K562 (cell line): ENCODE results near the gene GMNN. TPM values are rescaled to one million over a fixed set of nuclear protein-coding genes. Genes with fewer than 3 reads are reported as not detected.

Source experiments
- C11orf30 ChIP-seq: fragments of 450-650 bp; IDR thresholded peaks from 2 replicates; pipeline ENCODE4 v1.6.1; 2016; ENCODE audit warnings: low read depth, mild to moderate bottlenecking
- DPF2 ChIP-seq: fragments of 450-650 bp; IDR thresholded peaks from 2 replicates; pipeline ENCODE4 v1.6.1; 2016
- JUND ChIP-seq, 2 experiments: IDR thresholded peaks; 2 replicates in 1 of 2; 3 replicates in 1 of 2; pipeline ENCODE4 v1.6.1; 2011; ENCODE audit warnings: borderline replicate concordance in 2 of 2, low read depth in 2 of 2, low read length in 2 of 2, improper control_type of control experiment in 1 of 2, missing biosample characterization in 1 of 2, missing genetic modification characterization in 1 of 2, missing genetic modification reagents in 1 of 2
- MAZ ChIP-seq, 2 experiments: fragments of 450-650 bp in 1 of 2; sonication (generic) in 1 of 2; formaldehyde crosslinking; IDR thresholded peaks in 1 of 2; conservative IDR thresholded peaks in 1 of 2; 2 replicates each; pipeline versions ENCODE4 v1.4.0 to v1.5.0; 2020; ENCODE audit warnings: mild to moderate bottlenecking in 1 of 2, missing genetic modification reagents in 1 of 2
- MYC ChIP-seq, 2 experiments: fragments of 250-450 bp in 1 of 2; sonication (Bioruptor Pico) in 1 of 2; IDR thresholded peaks; 2 replicates each; pipeline versions ENCODE4 v1.5.1 to v1.6.1; 2012 to 2021; ENCODE audit warnings: low read depth in 2 of 2, borderline replicate concordance in 1 of 2, improper control_type of control experiment in 1 of 2, low read length in 1 of 2, mild to moderate bottlenecking in 1 of 2, moderate library complexity in 1 of 2
- NFIC ChIP-seq: fragments of 450-650 bp; IDR thresholded peaks from 2 replicates; pipeline ENCODE4 v1.6.1; 2017; ENCODE audit warnings: mild to moderate bottlenecking, inconsistent platforms
- PYGO2 ChIP-seq: fragments of 450-650 bp; IDR thresholded peaks from 2 replicates; pipeline ENCODE4 v1.6.1; 2016; ENCODE audit warnings: mild to moderate bottlenecking, missing genetic modification characterization, moderate library complexity, missing compliant biosample characterization
- RBFOX2 ChIP-seq: fragments of 200-400 bp; formaldehyde crosslinking; IDR thresholded peaks from 2 replicates; pipeline ENCODE4 v1.6.1; 2017; ENCODE audit warnings: low read depth, mild to moderate bottlenecking, low read length, moderate library complexity
- RHOXF2B ChIP-seq: fragments of 250-450 bp; sonication (Bioruptor Pico); conservative IDR thresholded peaks from 2 replicates; pipeline ENCODE4 v1.5.1; 2021
- ZNF584 ChIP-seq: fragments of 200-800 bp; sonication (Bioruptor generic); IDR thresholded peaks from 2 replicates; pipeline ENCODE4 v1.6.1; 2016; ENCODE audit warnings: low read depth, mild to moderate bottlenecking, missing genetic modification characterization, missing compliant biosample characterization
- polyA plus RNA-seq, 8 experiments: library from polyadenylated mRNA; depleted of rRNA in 4 of 8; stranded (reverse) in 5 of 8; unstranded in 3 of 8; fragments of >200 nt; fragmentation: Nextera tagmentation in 2 of 8; fragmentation: Illumina TruSeq in 1 of 8; extraction: Ambion mirVana in 2 of 8; extraction: Trizol in 1 of 8; gene quantifications; 2 replicates each; pipeline versions ENCODE4 v1.2.1 to v1.2.3, GENCODE V29; 2011 to 2014; ENCODE audit warnings: inconsistent platforms in 1 of 8, missing spikeins in 1 of 8
- total RNA-seq, 7 experiments: library from RNA; depleted of rRNA in 6 of 7; stranded (reverse); fragments of >200 nt in 6 of 7; fragmentation: Illumina TruSeq in 2 of 7; extraction: Trizol in 2 of 7; gene quantifications; 2 replicates each; pipeline versions ENCODE4 v1.2.1 to v1.2.3, GENCODE V29; 2011 to 2021; ENCODE audit warnings: low replicate concordance in 1 of 7
- TF ChIP-seq, protein P1 (sequence below): fragments of 450-650 bp; IDR thresholded peaks from 2 replicates; pipeline ENCODE4 v1.6.1; 2016; ENCODE audit warnings: mild to moderate bottlenecking, moderate library complexity
- TF ChIP-seq, protein P2 (sequence below): fragments of 450-650 bp; formaldehyde crosslinking; IDR thresholded peaks from 2 replicates; pipeline ENCODE4 v1.4.0; 2022; ENCODE audit warnings: mild to moderate bottlenecking, moderate library complexity
- TF ChIP-seq, protein P3 (sequence below): sonication (generic); IDR thresholded peaks from 2 replicates; pipeline ENCODE4 v1.6.1; 2016

The GMNN gene
- total and polyA plus RNA-seq, 9 of the 15 experiments (the other 6 are each of a cell fraction or from before 2014, with no cell fraction given) = 144 to 370 (median 210) TPM

DNA sequence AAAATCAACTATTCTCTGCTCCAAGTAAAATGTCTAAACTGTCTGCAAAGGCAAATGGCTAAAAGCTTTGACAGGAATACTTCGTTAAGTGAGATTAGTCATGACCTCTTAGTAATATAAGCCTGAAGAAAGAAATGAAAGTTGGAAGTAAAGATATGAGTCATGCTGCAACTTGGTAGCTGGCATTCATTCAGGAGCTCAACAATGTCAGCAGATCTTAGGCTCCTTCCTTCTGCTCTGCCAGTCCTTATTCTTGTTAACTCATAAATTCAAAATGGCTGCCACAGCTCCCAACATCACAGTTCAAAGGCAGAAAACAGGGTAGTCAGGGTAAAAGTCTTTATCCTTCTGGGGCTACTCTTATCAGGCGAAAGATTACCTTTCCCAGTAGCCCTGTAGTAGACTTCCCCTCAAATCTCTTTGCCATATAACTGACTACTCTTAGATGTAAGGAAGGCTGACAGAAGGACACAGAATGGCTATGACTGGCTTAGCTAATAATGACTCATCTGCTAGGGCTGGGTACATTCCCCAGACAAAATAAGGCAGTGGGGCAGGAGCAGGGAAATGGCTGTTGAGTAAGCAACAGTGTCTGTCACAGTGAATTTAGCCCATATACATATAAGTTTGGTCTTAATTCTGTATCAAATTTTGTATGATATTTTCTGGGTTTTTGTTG is 31.3 kb upstream of the GMNN start (continued):
- TF ChIP-seq, protein P1, sequence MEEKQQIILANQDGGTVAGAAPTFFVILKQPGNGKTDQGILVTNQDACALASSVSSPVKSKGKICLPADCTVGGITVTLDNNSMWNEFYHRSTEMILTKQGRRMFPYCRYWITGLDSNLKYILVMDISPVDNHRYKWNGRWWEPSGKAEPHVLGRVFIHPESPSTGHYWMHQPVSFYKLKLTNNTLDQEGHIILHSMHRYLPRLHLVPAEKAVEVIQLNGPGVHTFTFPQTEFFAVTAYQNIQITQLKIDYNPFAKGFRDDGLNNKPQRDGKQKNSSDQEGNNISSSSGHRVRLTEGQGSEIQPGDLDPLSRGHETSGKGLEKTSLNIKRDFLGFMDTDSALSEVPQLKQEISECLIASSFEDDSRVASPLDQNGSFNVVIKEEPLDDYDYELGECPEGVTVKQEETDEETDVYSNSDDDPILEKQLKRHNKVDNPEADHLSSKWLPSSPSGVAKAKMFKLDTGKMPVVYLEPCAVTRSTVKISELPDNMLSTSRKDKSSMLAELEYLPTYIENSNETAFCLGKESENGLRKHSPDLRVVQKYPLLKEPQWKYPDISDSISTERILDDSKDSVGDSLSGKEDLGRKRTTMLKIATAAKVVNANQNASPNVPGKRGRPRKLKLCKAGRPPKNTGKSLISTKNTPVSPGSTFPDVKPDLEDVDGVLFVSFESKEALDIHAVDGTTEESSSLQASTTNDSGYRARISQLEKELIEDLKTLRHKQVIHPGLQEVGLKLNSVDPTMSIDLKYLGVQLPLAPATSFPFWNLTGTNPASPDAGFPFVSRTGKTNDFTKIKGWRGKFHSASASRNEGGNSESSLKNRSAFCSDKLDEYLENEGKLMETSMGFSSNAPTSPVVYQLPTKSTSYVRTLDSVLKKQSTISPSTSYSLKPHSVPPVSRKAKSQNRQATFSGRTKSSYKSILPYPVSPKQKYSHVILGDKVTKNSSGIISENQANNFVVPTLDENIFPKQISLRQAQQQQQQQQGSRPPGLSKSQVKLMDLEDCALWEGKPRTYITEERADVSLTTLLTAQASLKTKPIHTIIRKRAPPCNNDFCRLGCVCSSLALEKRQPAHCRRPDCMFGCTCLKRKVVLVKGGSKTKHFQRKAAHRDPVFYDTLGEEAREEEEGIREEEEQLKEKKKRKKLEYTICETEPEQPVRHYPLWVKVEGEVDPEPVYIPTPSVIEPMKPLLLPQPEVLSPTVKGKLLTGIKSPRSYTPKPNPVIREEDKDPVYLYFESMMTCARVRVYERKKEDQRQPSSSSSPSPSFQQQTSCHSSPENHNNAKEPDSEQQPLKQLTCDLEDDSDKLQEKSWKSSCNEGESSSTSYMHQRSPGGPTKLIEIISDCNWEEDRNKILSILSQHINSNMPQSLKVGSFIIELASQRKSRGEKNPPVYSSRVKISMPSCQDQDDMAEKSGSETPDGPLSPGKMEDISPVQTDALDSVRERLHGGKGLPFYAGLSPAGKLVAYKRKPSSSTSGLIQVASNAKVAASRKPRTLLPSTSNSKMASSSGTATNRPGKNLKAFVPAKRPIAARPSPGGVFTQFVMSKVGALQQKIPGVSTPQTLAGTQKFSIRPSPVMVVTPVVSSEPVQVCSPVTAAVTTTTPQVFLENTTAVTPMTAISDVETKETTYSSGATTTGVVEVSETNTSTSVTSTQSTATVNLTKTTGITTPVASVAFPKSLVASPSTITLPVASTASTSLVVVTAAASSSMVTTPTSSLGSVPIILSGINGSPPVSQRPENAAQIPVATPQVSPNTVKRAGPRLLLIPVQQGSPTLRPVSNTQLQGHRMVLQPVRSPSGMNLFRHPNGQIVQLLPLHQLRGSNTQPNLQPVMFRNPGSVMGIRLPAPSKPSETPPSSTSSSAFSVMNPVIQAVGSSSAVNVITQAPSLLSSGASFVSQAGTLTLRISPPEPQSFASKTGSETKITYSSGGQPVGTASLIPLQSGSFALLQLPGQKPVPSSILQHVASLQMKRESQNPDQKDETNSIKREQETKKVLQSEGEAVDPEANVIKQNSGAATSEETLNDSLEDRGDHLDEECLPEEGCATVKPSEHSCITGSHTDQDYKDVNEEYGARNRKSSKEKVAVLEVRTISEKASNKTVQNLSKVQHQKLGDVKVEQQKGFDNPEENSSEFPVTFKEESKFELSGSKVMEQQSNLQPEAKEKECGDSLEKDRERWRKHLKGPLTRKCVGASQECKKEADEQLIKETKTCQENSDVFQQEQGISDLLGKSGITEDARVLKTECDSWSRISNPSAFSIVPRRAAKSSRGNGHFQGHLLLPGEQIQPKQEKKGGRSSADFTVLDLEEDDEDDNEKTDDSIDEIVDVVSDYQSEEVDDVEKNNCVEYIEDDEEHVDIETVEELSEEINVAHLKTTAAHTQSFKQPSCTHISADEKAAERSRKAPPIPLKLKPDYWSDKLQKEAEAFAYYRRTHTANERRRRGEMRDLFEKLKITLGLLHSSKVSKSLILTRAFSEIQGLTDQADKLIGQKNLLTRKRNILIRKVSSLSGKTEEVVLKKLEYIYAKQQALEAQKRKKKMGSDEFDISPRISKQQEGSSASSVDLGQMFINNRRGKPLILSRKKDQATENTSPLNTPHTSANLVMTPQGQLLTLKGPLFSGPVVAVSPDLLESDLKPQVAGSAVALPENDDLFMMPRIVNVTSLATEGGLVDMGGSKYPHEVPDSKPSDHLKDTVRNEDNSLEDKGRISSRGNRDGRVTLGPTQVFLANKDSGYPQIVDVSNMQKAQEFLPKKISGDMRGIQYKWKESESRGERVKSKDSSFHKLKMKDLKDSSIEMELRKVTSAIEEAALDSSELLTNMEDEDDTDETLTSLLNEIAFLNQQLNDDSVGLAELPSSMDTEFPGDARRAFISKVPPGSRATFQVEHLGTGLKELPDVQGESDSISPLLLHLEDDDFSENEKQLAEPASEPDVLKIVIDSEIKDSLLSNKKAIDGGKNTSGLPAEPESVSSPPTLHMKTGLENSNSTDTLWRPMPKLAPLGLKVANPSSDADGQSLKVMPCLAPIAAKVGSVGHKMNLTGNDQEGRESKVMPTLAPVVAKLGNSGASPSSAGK = no peak
- TF ChIP-seq MAZ (CRISPR knock-in tag; conservative IDR thresholded peaks at IDR 0.05 in 1 of 2, IDR thresholded peaks at IDR 0.05 in 1 of 2) = 0 out of 4 replicates have a peak, but pooled peaks of 1 of the 2 experiments have one; percentile 22
- no peak for TF ChIP-seq ZNF584 (CRISPR knock-in tag)
- no peak for TF ChIP-seq PYGO2 (tag)
- peak; percentile 22; the same call in 1 of the 2 replicates for TF ChIP-seq NFIC
- TF ChIP-seq, protein P2, sequence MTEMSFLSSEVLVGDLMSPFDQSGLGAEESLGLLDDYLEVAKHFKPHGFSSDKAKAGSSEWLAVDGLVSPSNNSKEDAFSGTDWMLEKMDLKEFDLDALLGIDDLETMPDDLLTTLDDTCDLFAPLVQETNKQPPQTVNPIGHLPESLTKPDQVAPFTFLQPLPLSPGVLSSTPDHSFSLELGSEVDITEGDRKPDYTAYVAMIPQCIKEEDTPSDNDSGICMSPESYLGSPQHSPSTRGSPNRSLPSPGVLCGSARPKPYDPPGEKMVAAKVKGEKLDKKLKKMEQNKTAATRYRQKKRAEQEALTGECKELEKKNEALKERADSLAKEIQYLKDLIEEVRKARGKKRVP (CRISPR knock-in tag) = no peak
- no peak for TF ChIP-seq RHOXF2B
- TF ChIP-seq C11orf30 = no peak
- TF ChIP-seq RBFOX2 = no peak
- no peak for TF ChIP-seq MYC (IDR thresholded peaks at IDR 0.05; ENCODE audit: low read depth, low read length)
- 0 out of 2 replicates have a peak, but pooled peaks have one; percentile 17 for TF ChIP-seq MYC (CRISPR knock-in tag; IDR thresholded peaks at IDR 0.05; ENCODE audit: borderline replicate concordance, low read depth)
- peak; percentile 63; the same call in 1 of the 2 replicates for TF ChIP-seq DPF2
- TF ChIP-seq, protein P3, sequence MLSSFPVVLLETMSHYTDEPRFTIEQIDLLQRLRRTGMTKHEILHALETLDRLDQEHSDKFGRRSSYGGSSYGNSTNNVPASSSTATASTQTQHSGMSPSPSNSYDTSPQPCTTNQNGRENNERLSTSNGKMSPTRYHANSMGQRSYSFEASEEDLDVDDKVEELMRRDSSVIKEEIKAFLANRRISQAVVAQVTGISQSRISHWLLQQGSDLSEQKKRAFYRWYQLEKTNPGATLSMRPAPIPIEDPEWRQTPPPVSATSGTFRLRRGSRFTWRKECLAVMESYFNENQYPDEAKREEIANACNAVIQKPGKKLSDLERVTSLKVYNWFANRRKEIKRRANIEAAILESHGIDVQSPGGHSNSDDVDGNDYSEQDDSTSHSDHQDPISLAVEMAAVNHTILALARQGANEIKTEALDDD = peak; percentile 61; the same call in 1 of the 2 replicates
- TF ChIP-seq JUND (IDR thresholded peaks at IDR 0.05; ENCODE audit: borderline replicate concordance, low read depth, low read length) = peak; percentile 86
- TF ChIP-seq JUND (tag; IDR thresholded peaks at IDR 0.05; ENCODE audit: borderline replicate concordance, low read depth, low read length) = peak; percentile 90
